Loucy (cell line): ENCODE results near the gene PBX4.

Experiments
- H2AFZ ChIP-seq: fragments of 200-600 bp; sonication (generic); 2 replicates; pipeline ENCODE4 v1.6.0; 2016; ENCODE audit warnings: antibody characterized with exemption, mild to moderate bottlenecking, low read length, moderate library complexity
- H3F3A ChIP-seq: fragments of 200-600 bp; 2 replicates; pipeline ENCODE4 v1.6.0; 2016; ENCODE audit warnings: antibody characterized with exemption, low read depth, mild to moderate bottlenecking
- H3K27me3 ChIP-seq: fragments of 200-600 bp; sonication (generic); 2 replicates; pipeline ENCODE4 v1.6.1; 2014; ENCODE audit warnings: low read length, mild to moderate bottlenecking; ENCODE audit not compliant: insufficient read depth, poor library complexity, severe bottlenecking
- H3K36me3 ChIP-seq: fragments of 200-600 bp; sonication (generic); 2 replicates; pipeline ENCODE4 v1.6.1; 2016; ENCODE audit warnings: low read length; ENCODE audit not compliant: insufficient read depth
- H3K4me1 ChIP-seq: fragments of 200-600 bp; sonication (generic); 2 replicates; pipeline ENCODE4 v1.5.1; 2014; ENCODE audit warnings: low read length, mild to moderate bottlenecking; ENCODE audit not compliant: insufficient read depth, poor library complexity, severe bottlenecking
- H3K4me2 ChIP-seq: fragments of 200-600 bp; sonication (generic); 2 replicates; pipeline ENCODE4 v1.6.0; 2014; ENCODE audit warnings: antibody characterized with exemption, low read length, low read depth, mild to moderate bottlenecking; ENCODE audit not compliant: poor library complexity, severe bottlenecking
- H3K4me3 ChIP-seq: fragments of 200-600 bp; sonication (generic); 2 replicates; pipeline ENCODE4 v1.5.1; 2014; ENCODE audit warnings: low read length, mild to moderate bottlenecking, mixed read lengths; ENCODE audit not compliant: poor library complexity, severe bottlenecking
- H3K79me2 ChIP-seq: fragments of 200-600 bp; sonication (generic); 2 replicates; pipeline ENCODE4 v1.6.1; 2014; ENCODE audit warnings: low read length; ENCODE audit not compliant: insufficient read depth
- H3K9ac ChIP-seq: fragments of 200-600 bp; sonication (generic); 2 replicates; pipeline ENCODE4 v1.6.0; 2014; ENCODE audit warnings: mild to moderate bottlenecking, low read depth, low read length, moderate library complexity; ENCODE audit not compliant: poor library complexity, severe bottlenecking
- H3K9me2 ChIP-seq: fragments of 200-600 bp; sonication (generic); replicated peaks from 2 replicates; pipeline ENCODE4 v1.6.1; 2016; ENCODE audit warnings: low read depth, low read length, mixed read lengths
- H3K9me3 ChIP-seq: fragments of 200-600 bp; sonication (generic); 2 replicates; pipeline ENCODE4 v1.6.1; 2014; ENCODE audit warnings: mild to moderate bottlenecking, antibody characterized with exemption, low read length, low read depth; ENCODE audit not compliant: insufficient read depth
- H4K20me1 ChIP-seq: fragments of 200-600 bp; sonication (generic); 2 replicates; pipeline ENCODE4 v1.6.0; 2014; ENCODE audit warnings: antibody characterized with exemption, low read length, mild to moderate bottlenecking; ENCODE audit not compliant: insufficient read depth, poor library complexity, severe bottlenecking
- EZH2phosphoT487 ChIP-seq: fragments of 200-600 bp; IDR thresholded peaks from 2 replicates; pipeline ENCODE4 v1.6.1; 2018; ENCODE audit warnings: antibody characterized with exemption, mild to moderate bottlenecking, moderate library complexity, borderline replicate concordance
- TF ChIP-seq, protein P1 (sequence below): fragments of 200-600 bp; sonication (generic); conservative IDR thresholded peaks from 2 replicates; pipeline ENCODE4 v1.5.1; 2014; ENCODE audit warnings: mild to moderate bottlenecking, antibody characterized with exemption, low read length

The PBX4 gene

DNA sequence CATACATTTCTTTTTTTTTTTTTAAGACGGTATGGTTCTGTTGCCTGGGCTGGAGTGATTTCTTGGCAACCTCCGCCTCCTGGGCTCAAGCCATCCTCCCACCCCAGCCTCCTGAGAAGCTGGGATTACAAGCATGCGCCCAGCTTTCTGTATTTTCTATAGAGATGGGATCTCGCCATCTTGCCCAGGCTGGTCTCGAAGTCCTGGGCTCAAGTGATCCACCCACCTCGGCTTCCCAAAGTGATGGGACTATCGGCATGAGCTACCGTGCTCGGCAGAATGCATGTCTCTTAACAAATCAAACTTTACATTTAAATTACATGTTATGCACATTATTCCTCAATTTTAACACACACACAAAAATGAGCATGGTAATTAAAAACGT, 101.3 kb downstream of the PBX4 start:
- H3K4me3 ChIP-seq = peak overlapping the region; percentile 92
- 0 out of 2 replicates have a peak, but pooled peaks cover 2% of the 10 kb centered on the region for H3K36me3 ChIP-seq
- H4K20me1 ChIP-seq = peaks cover 16% of the 10 kb centered on the region
- H3F3A ChIP-seq = no peaks in the 10 kb centered on the region
- peak overlapping the region; percentile 83 for H3K4me2 ChIP-seq
- peaks cover 25% of the 10 kb centered on the region for H3K4me1 ChIP-seq
- no peaks in the 10 kb centered on the region for H3K27me3 ChIP-seq
- no peaks in the 10 kb centered on the region for H3K9me2 ChIP-seq
- no peak for TF ChIP-seq EZH2phosphoT487
- TF ChIP-seq, protein P1, sequence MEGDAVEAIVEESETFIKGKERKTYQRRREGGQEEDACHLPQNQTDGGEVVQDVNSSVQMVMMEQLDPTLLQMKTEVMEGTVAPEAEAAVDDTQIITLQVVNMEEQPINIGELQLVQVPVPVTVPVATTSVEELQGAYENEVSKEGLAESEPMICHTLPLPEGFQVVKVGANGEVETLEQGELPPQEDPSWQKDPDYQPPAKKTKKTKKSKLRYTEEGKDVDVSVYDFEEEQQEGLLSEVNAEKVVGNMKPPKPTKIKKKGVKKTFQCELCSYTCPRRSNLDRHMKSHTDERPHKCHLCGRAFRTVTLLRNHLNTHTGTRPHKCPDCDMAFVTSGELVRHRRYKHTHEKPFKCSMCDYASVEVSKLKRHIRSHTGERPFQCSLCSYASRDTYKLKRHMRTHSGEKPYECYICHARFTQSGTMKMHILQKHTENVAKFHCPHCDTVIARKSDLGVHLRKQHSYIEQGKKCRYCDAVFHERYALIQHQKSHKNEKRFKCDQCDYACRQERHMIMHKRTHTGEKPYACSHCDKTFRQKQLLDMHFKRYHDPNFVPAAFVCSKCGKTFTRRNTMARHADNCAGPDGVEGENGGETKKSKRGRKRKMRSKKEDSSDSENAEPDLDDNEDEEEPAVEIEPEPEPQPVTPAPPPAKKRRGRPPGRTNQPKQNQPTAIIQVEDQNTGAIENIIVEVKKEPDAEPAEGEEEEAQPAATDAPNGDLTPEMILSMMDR = no peak
- peaks cover 67% of the 10 kb centered on the region for H3K79me2 ChIP-seq
- peak overlapping the region; percentile 94 for H3K9ac ChIP-seq
- H2AFZ ChIP-seq = no peak overlapping the region
- no peaks in the 10 kb centered on the region for H3K9me3 ChIP-seq

DNA sequence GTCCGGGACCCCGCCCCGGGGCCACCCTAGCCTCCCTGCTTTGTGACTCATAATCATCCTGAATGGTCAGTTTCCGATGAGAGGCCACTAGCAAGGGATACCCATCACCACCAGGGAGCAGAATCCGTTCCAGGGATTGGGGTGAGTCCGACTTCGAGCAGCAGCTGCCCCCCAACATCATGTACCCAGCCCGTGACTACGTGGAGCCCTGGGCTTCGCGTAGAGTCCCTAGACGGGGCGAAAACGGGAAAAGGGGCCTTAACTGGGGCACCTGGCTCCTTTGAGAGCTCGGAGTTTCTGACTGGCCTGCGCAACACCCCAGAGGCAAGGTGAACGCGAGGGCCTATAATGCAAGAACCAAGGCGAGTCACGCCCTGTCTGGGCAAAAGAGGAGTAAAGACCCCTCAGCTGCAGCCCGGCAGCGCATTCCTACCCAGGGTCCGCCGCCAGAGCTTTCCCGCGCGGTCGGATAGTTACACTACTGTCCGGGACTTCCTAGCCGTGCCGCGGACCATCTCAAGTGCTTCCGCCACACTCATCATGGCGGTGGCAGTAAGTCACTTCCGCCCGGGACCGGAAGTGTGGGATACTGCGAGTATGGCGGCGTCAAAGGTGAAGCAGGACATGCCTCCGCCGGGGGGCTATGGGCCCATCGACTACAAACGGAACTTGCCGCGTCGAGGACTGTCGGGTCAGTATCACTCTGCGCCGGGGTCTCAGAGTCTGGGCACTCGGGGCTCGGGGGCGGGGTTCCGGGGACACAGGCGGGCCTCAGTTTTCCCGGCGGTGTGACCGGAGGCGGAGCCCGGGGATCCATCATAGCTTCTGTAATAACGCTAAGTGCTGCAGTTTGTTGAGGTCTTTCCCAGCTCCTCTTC, 102.6 kb downstream of the PBX4 start, which contains the start of gene NDUFA13:
TSS of gene NDUFA13 (plus strand) at position 584 of the 878 bp plus-strand sequence. CDS start at position 598, 14 bp downstream.
- peaks cover 8% of the 10 kb centered on the region for H4K20me1 ChIP-seq
- no peaks in the 10 kb centered on the region for H3F3A ChIP-seq
- peak within 1 kb of the TSS; percentile 96 for H3K4me2 ChIP-seq
- H3K9me3 ChIP-seq = no peaks in the 10 kb centered on the region
- peak within 1 kb of the TSS; percentile 94 for H3K9ac ChIP-seq
- peaks cover 25% of the 10 kb centered on the region for H3K4me1 ChIP-seq
- TF ChIP-seq, protein P1 = peak; percentile 18; the same call in 1 of the 2 replicates
- no peak for TF ChIP-seq EZH2phosphoT487
- H2AFZ ChIP-seq = peak within 1 kb of the TSS; percentile 66
- H3K36me3 ChIP-seq = 0 out of 2 replicates have a peak, but pooled peaks cover 2% of the 10 kb centered on the region
- no peaks in the 10 kb centered on the region for H3K27me3 ChIP-seq
- no peaks in the 10 kb centered on the region for H3K9me2 ChIP-seq
- peaks cover 57% of the 10 kb centered on the region for H3K79me2 ChIP-seq
- H3K4me3 ChIP-seq = peak within 1 kb of the TSS; percentile 92

DNA sequence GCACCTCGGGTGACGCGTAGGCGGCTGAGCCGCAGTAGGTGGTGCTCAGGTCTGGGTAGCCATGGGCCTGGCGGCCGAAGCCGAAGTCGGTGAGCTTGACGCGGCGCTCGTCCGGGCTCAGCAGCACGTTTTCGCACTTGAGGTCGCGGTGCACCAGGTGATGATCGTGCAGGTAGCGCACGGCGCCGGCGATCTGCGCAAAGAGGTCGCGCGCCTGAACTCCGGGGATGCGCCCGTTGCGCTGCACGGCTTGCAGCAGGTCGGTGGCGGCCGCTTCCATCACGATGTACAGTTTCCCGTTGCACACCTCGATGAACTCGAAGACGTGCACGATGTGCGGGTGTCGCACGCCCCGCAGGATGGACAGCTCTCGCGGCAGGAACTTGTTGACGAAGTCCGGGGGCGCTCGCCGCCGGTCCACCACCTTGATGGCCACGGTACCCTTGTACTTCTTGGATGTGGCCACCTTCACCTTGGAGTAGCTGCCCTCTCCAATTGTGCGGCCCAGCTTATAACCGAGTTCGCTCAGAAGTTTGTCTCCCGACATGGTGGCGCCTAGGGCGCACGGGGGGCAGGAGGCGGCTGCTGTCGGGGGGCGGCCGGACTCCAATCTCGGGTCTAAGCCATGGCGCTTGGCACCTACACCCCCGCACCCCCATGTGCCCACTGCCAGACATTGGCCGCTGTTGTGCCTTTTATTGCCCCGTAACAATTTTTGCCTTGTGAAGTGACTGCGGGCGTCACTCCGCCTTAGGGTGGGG, 103.4 kb downstream of the PBX4 start, which contains the start of gene TSSK6:
TSS of gene TSSK6 (minus strand) at position 668 of the 761 bp plus-strand sequence. CDS start at position 547, 121 bp downstream.
- TF ChIP-seq, protein P1 = no peak
- no peak for TF ChIP-seq EZH2phosphoT487
- Histone ChIP-seq H3K79me2 (peaks cover 49% of the 10 kb centered on the region), H3K36me3 (0 out of 2 replicates have a peak, but pooled peaks cover 2% of the 10 kb centered on the region), H3K4me2 (peak within 1 kb of the TSS; percentile 96), H3K9ac (peak within 1 kb of the TSS; percentile 94), H3K9me3 (no peaks in the 10 kb centered on the region), H3K9me2 (no peaks in the 10 kb centered on the region), H3K4me3 (peak within 1 kb of the TSS; percentile 92), H2AFZ (peak within 1 kb of the TSS; percentile 66), H4K20me1 (peaks cover 8% of the 10 kb centered on the region), H3K4me1 (peaks cover 25% of the 10 kb centered on the region), H3K27me3 (no peaks in the 10 kb centered on the region), H3F3A (no peaks in the 10 kb centered on the region)
